GM19351 (cell line): ENCODE measurements around the gene FOXRED1.
"Not testable (repeated sequence)": the region's sequence is repeated elsewhere in the genome, so short reads cannot be mapped to it uniquely, and the experiment has no call there.

Source experiments
- ATAC-seq: cut with Tn5 transposase; IDR thresholded peaks from one replicate; pipeline ENCODE4 v1.9.1; 2021; ENCODE audit warnings: mild to moderate bottlenecking, moderate library complexity; ENCODE audit not compliant: unreplicated experiment

FOXRED1 gene

GRCh38 chr11:126268361-126268707, 620 bp upstream of the FOXRED1 start:
- no peak for ATAC-seq

- ATAC-seq, result no peak
These were observed 8.4 kb downstream of the FOXRED1 start for GRCh38 chr11:126277322-126277721.

GRCh38 chr11:126277780-126278179, 8.8 kb downstream of the FOXRED1 start:
- no peak for ATAC-seq

GRCh38 chr11:126279191-126279590, 10.2 kb downstream of the FOXRED1 start:
- no peak for ATAC-seq

GRCh38 chr11:126280595-126280994, 11.6 kb downstream of the FOXRED1 start:
- no peak for ATAC-seq

- ATAC-seq, result no peak
These were observed 12.3 kb downstream of the FOXRED1 start for GRCh38 chr11:126281245-126281644.

- ATAC-seq, result no peak
These were observed 12.8 kb downstream of the FOXRED1 start for GRCh38 chr11:126281666-126282175.

- no peak for ATAC-seq
These were observed 13.4 kb downstream of the FOXRED1 start for GRCh38 chr11:126282361-126282735.

- peak; percentile 60 for ATAC-seq
These were observed 14.0 kb downstream of the FOXRED1 start, which contains the start of gene TIRAP for GRCh38 chr11:126282736-126283591. TSS of gene TIRAP (plus strand) at chr11:126283093. CDS start at chr11:126290895, 7,802 bp downstream.

GRCh38 chr11:126284829-126285228, 15.9 kb downstream of the FOXRED1 start:
- peak; percentile 63 for ATAC-seq

GRCh38 chr11:126288237-126288636, 19.3 kb downstream of the FOXRED1 start:
- ATAC-seq, result no peak

- ATAC-seq, result no peak
These were observed 21.9 kb downstream of the FOXRED1 start for GRCh38 chr11:126290887-126291286.

- peak; percentile 40 for ATAC-seq
These were observed 24.8 kb downstream of the FOXRED1 start for GRCh38 chr11:126293726-126294125.

GRCh38 chr11:126297004-126297403, 28.1 kb downstream of the FOXRED1 start:
- ATAC-seq, result no peak

GRCh38 chr11:126303623-126304456, 34.9 kb downstream of the FOXRED1 start, which contains the start of gene DCPS:
TSS of gene DCPS (plus strand) at chr11:126304060. CDS start at chr11:126304081, 21 bp downstream.
- ATAC-seq, result peak; percentile 82

GRCh38 chr11:126304457-126305075, 35.6 kb downstream of the FOXRED1 start:
- ATAC-seq, result no peak

GRCh38 chr11:126305699-126306098, 36.7 kb downstream of the FOXRED1 start:
- ATAC-seq, result peak; percentile 61

GRCh38 chr11:126307706-126308105, 38.8 kb downstream of the FOXRED1 start:
- ATAC-seq, result no peak

GRCh38 chr11:126308271-126308671, 39.3 kb downstream of the FOXRED1 start:
- ATAC-seq, result no peak

GRCh38 chr11:126308771-126309170, 39.8 kb downstream of the FOXRED1 start:
- ATAC-seq, result not testable (repeated sequence)
